HCT116 (cell line): Measurements from ENCODE around the gene GSC.

Source experiments
- POLR2A ChIP-seq: IDR thresholded peaks from 2 replicates; pipeline ENCODE4 v1.7.0; 2011; ENCODE audit warnings: borderline replicate concordance; ENCODE audit not compliant: insufficient read depth, insufficient read length; ENCODE audit errors: extremely low read depth
- TF ChIP-seq, protein P1 (sequence below), 3 experiments: fragments of 200-600 bp in 1 of 3; sonication (generic) in 1 of 3; IDR thresholded peaks in 2 of 3; conservative IDR thresholded peaks in 1 of 3; 2 replicates each; pipeline ENCODE4 v1.5.1; 2012 to 2017; ENCODE audit warnings: low read depth in 2 of 3, low read length in 2 of 3, antibody characterized with exemption in 1 of 3, borderline replicate concordance in 1 of 3, control low read depth in 1 of 3, mild to moderate bottlenecking in 1 of 3, mixed read lengths in 1 of 3, mixed run types in 1 of 3, moderate library complexity in 1 of 3; ENCODE audit not compliant: insufficient read depth in 1 of 3

GRCh38 chr14:94775871-94776210 lies 5.9 kb upstream of the GSC start:
- TF ChIP-seq, protein P1, sequence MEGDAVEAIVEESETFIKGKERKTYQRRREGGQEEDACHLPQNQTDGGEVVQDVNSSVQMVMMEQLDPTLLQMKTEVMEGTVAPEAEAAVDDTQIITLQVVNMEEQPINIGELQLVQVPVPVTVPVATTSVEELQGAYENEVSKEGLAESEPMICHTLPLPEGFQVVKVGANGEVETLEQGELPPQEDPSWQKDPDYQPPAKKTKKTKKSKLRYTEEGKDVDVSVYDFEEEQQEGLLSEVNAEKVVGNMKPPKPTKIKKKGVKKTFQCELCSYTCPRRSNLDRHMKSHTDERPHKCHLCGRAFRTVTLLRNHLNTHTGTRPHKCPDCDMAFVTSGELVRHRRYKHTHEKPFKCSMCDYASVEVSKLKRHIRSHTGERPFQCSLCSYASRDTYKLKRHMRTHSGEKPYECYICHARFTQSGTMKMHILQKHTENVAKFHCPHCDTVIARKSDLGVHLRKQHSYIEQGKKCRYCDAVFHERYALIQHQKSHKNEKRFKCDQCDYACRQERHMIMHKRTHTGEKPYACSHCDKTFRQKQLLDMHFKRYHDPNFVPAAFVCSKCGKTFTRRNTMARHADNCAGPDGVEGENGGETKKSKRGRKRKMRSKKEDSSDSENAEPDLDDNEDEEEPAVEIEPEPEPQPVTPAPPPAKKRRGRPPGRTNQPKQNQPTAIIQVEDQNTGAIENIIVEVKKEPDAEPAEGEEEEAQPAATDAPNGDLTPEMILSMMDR (IDR thresholded peaks at IDR 0.05 in 2 of 3, conservative IDR thresholded peaks at IDR 0.05 in 1 of 3; ENCODE audit: borderline replicate concordance in 1 of 3, insufficient read depth in 1 of 3, low read depth in 2 of 3, low read length in 2 of 3) = no peak
- no peak for TF ChIP-seq POLR2A
